ENCODE measurements around the gene THAP10.
A peak's percentile ranks its signal among the peaks of the same experiment; 100 is the strongest.

Gene THAP10

DNA sequence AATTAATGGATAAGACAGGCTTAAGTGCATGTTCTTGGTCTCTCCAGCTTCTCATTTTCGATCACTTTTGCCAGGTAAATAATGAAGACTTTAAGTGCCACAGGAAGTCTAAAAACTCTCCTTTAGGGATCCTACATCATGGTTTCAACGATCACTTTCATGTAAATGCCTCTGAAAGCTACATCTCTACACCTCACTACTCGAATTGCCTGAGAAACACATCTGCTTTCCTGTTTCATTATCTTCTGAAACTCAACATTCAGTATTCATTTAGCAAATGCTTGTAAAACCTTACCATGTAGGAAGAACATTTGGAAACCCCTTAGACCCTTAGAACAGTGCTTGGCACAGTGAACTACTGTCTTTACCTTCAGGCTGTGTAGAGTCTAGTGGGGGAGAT, 16.2 kb downstream of the THAP10 start (continued):
- TF ChIP-seq, protein P1, sequence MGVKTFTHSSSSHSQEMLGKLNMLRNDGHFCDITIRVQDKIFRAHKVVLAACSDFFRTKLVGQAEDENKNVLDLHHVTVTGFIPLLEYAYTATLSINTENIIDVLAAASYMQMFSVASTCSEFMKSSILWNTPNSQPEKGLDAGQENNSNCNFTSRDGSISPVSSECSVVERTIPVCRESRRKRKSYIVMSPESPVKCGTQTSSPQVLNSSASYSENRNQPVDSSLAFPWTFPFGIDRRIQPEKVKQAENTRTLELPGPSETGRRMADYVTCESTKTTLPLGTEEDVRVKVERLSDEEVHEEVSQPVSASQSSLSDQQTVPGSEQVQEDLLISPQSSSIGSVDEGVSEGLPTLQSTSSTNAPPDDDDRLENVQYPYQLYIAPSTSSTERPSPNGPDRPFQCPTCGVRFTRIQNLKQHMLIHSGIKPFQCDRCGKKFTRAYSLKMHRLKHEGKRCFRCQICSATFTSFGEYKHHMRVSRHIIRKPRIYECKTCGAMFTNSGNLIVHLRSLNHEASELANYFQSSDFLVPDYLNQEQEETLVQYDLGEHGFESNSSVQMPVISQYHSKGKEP (tag by site-specific recombination; IDR thresholded peaks at IDR 0.05), result no peak
- TF ChIP-seq, protein P2, sequence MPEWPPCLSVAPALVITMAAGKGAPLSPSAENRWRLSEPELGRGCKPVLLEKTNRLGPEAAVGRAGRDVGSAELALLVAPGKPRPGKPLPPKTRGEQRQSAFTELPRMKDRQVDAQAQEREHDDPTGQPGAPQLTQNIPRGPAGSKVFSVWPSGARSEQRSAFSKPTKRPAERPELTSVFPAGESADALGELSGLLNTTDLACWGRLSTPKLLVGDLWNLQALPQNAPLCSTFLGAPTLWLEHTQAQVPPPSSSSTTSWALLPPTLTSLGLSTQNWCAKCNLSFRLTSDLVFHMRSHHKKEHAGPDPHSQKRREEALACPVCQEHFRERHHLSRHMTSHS (tag by site-specific recombination; IDR thresholded peaks at IDR 0.05), result no peak
- TF ChIP-seq, protein P3, sequence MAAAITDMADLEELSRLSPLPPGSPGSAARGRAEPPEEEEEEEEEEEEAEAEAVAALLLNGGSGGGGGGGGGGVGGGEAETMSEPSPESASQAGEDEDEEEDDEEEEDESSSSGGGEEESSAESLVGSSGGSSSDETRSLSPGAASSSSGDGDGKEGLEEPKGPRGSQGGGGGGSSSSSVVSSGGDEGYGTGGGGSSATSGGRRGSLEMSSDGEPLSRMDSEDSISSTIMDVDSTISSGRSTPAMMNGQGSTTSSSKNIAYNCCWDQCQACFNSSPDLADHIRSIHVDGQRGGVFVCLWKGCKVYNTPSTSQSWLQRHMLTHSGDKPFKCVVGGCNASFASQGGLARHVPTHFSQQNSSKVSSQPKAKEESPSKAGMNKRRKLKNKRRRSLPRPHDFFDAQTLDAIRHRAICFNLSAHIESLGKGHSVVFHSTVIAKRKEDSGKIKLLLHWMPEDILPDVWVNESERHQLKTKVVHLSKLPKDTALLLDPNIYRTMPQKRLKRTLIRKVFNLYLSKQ (tag by site-specific recombination; IDR thresholded peaks at IDR 0.05; ENCODE audit: borderline replicate concordance), result no peak

DNA sequence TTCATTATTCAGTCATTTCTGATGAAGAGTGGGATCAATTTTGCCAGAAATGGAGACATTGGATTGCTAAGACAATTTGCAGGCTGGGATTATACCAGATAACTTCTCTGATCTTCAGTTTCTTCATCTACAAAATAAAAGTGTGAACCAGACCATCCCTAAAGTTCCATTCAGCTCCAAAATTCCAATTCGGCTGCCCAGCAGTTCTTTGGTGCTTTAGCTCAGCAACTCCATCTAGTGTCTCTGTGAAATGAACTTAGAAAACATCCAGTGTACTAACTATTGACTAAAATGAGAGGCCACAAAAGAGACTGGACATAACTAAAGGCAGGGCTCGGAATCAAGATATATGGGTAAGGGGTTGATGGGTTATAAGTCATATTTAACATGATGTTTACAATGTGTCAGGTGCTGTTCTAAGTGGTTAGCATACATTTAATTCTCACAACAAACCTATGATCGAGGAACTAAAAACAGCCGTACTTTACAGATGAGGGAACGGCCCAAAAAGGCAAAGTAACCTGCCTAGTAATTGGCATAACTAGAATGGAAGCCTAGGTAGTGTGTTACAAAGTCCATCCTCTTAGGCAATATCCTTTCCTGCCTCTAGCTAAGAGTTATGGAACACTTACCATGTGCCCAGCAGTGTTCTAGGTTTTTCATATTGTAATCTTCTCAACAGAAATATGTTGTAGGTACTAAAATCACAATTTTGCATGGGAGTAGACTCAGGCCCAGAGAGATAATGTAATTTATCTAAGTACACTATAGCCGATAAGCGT, 17.0 kb downstream of the THAP10 start:
- CTCF ChIA-PET, result interaction anchor here (0.6 to 4.7 kb wide), 47 partner anchors 10 to 1930 kb away, joined by 3 to 70 read pairs (median 4); partner anchors contain the start of genes LARP6 and LRRC49
- TF ChIP-seq ZNF18 (tag by site-specific recombination; IDR thresholded peaks at IDR 0.05) (peak; percentile 31; the same call in 1 of the 2 replicates), ZFHX2 (tag by site-specific recombination; conservative IDR thresholded peaks at IDR 0.05) (no peak), ZXDB (tag by site-specific recombination; IDR thresholded peaks at IDR 0.05) (no peak), ZNF221 (tag by site-specific recombination; IDR thresholded peaks at IDR 0.05; ENCODE audit: borderline replicate concordance) (no peak), ZNF548 (tag by site-specific recombination; IDR thresholded peaks at IDR 0.05) (no peak), ZNF416 (tag by site-specific recombination; IDR thresholded peaks at IDR 0.05) (no peak), ZBTB48 (tag by site-specific recombination; IDR thresholded peaks at IDR 0.05) (peak; percentile 33; the same call in 1 of the 2 replicates), ZNF792 (tag by site-specific recombination; IDR thresholded peaks at IDR 0.05) (no peak), ZNF776 (tag by site-specific recombination; IDR thresholded peaks at IDR 0.05; ENCODE audit: borderline replicate concordance) (no peak), MEIS1 (CRISPR knock-in tag; IDR thresholded peaks at IDR 0.05; ENCODE audit: borderline replicate concordance) (no peak), ZNF146 (tag by site-specific recombination; IDR thresholded peaks at IDR 0.05) (no peak), ZNF24 (tag by site-specific recombination; IDR thresholded peaks at IDR 0.05) (no peak), ZNF266 (tag by site-specific recombination; IDR thresholded peaks at IDR 0.05; ENCODE audit: low read depth) (no peak), ZNF433 (tag by site-specific recombination; IDR thresholded peaks at IDR 0.05; ENCODE audit: low read depth) (no peak), BCL11B (tag by site-specific recombination; IDR thresholded peaks at IDR 0.05; ENCODE audit: low read depth) (no peak), ZNF571 (tag by site-specific recombination; IDR thresholded peaks at IDR 0.05) (no peak), ZBTB17 (tag by site-specific recombination; IDR thresholded peaks at IDR 0.05) (0 out of 2 replicates have a peak, but pooled peaks have one; percentile 19), ZNF157 (tag by site-specific recombination; IDR thresholded peaks at IDR 0.05) (no peak), SP3 (tag by site-specific recombination; IDR thresholded peaks at IDR 0.05) (no peak), ZNF202 (tag by site-specific recombination; IDR thresholded peaks at IDR 0.05; ENCODE audit: borderline replicate concordance) (no peak), ZNF426 (tag by site-specific recombination; IDR thresholded peaks at IDR 0.05) (no peak), ZNF654 (tag by site-specific recombination; IDR thresholded peaks at IDR 0.05; ENCODE audit: low read depth) (peak; percentile 73)
- TF ChIP-seq, protein P4, sequence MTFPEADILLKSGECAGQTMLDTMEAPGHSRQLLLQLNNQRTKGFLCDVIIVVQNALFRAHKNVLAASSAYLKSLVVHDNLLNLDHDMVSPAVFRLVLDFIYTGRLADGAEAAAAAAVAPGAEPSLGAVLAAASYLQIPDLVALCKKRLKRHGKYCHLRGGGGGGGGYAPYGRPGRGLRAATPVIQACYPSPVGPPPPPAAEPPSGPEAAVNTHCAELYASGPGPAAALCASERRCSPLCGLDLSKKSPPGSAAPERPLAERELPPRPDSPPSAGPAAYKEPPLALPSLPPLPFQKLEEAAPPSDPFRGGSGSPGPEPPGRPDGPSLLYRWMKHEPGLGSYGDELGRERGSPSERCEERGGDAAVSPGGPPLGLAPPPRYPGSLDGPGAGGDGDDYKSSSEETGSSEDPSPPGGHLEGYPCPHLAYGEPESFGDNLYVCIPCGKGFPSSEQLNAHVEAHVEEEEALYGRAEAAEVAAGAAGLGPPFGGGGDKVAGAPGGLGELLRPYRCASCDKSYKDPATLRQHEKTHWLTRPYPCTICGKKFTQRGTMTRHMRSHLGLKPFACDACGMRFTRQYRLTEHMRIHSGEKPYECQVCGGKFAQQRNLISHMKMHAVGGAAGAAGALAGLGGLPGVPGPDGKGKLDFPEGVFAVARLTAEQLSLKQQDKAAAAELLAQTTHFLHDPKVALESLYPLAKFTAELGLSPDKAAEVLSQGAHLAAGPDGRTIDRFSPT (tag by site-specific recombination; IDR thresholded peaks at IDR 0.05), result no peak
- TF ChIP-seq, protein P5, sequence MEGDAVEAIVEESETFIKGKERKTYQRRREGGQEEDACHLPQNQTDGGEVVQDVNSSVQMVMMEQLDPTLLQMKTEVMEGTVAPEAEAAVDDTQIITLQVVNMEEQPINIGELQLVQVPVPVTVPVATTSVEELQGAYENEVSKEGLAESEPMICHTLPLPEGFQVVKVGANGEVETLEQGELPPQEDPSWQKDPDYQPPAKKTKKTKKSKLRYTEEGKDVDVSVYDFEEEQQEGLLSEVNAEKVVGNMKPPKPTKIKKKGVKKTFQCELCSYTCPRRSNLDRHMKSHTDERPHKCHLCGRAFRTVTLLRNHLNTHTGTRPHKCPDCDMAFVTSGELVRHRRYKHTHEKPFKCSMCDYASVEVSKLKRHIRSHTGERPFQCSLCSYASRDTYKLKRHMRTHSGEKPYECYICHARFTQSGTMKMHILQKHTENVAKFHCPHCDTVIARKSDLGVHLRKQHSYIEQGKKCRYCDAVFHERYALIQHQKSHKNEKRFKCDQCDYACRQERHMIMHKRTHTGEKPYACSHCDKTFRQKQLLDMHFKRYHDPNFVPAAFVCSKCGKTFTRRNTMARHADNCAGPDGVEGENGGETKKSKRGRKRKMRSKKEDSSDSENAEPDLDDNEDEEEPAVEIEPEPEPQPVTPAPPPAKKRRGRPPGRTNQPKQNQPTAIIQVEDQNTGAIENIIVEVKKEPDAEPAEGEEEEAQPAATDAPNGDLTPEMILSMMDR (tag by site-specific recombination; IDR thresholded peaks at IDR 0.05), result peak; percentile 72
- Histone ChIP-seq H3K36me3 (ENCODE audit: control insufficient read depth in 2 of 2, insufficient read depth in 1 of 2, low read length in 2 of 2) (no peaks in the 10 kb centered on the region), H3K9me3 (ENCODE audit: control insufficient read depth, insufficient read depth, low read depth, low read length) (no peaks in the 10 kb centered on the region), H3K27ac (ENCODE audit: extremely low read depth, low read depth, low read length) (no peak overlapping the region), H3K4me1 (ENCODE audit: control insufficient read depth, insufficient read depth, low read length) (no peaks in the 10 kb centered on the region), H3K4me3 (ENCODE audit: low read depth, low read length) (no peak overlapping the region)
- POLR2A ChIA-PET, result interaction anchor here (0.7 kb wide), 1 partner anchor 51 kb away, joined by 3 read pairs; no protein-coding TSS in a partner anchor
